Measurements from ENCODE around the gene PLA2G5. TPM values are rescaled to one million over a fixed set of nuclear protein-coding genes. Genes with fewer than 3 reads are reported as not detected.
"Not testable (repeated sequence)": the region's sequence is repeated elsewhere in the genome, so short reads cannot be mapped to it uniquely, and the experiment has no call there.

The PLA2G5 gene
- total RNA-seq, 2 donors from 2014 or later = not detected

DNA sequence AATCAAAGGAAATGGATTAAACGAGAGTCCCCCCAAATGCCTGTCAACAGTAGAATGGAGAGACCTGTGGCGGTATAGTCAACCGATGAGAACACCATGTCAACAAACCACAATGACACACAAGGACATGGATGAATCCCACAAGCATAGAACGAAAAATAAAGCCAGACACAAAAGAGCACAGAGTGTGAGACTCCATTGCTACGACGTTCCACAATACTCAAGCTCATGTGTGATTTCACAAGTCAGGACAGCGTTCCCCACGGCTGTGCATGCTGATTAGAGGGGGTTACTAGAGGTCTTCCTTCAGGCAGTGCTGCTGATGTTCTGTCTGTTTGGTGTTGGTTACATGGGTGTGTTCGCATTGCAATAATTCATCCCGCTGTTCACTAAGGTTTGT is 55.1 kb downstream of the PLA2G5 start:
- DNase-seq = no peak
- no peak overlapping the region for H3K27ac Mint-ChIP-seq
- peaks cover 5% of the 10 kb centered on the region for H3K27me3 Mint-ChIP-seq (ENCODE audit: insufficient read depth)
- Histone ChIP-seq H3K27me3 (ENCODE audit: control insufficient read depth, insufficient read depth, low read length, poor library complexity, severe bottlenecking) (no peaks in the 10 kb centered on the region), H3K9me3 (ENCODE audit: control insufficient read depth, low read length) (peaks cover 7% of the 10 kb centered on the region), H3K36me3 (ENCODE audit: control insufficient read depth, insufficient read depth, low read length) (no peaks in the 10 kb centered on the region), H3K27ac (ENCODE audit: low read depth, low read length) (no peak overlapping the region), H3K9ac (ENCODE audit: extremely low read depth, low read length, poor library complexity, severe bottlenecking) (no peak overlapping the region), H3K4me3 (ENCODE audit: low read length) (no peak overlapping the region), H3K4me1 (ENCODE audit: control insufficient read depth, insufficient read depth, low read length) (no peaks in the 10 kb centered on the region)
- TF ChIP-seq, protein P1, sequence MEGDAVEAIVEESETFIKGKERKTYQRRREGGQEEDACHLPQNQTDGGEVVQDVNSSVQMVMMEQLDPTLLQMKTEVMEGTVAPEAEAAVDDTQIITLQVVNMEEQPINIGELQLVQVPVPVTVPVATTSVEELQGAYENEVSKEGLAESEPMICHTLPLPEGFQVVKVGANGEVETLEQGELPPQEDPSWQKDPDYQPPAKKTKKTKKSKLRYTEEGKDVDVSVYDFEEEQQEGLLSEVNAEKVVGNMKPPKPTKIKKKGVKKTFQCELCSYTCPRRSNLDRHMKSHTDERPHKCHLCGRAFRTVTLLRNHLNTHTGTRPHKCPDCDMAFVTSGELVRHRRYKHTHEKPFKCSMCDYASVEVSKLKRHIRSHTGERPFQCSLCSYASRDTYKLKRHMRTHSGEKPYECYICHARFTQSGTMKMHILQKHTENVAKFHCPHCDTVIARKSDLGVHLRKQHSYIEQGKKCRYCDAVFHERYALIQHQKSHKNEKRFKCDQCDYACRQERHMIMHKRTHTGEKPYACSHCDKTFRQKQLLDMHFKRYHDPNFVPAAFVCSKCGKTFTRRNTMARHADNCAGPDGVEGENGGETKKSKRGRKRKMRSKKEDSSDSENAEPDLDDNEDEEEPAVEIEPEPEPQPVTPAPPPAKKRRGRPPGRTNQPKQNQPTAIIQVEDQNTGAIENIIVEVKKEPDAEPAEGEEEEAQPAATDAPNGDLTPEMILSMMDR (conservative IDR thresholded peaks at IDR 0.05) = no peak
- peaks cover 6% of the 10 kb centered on the region for H3K9me3 Mint-ChIP-seq
- no peaks in the 10 kb centered on the region for H3K4me1 Mint-ChIP-seq
- 84 to 92% methylated on average over 9 to 10 of the region's 10 CpGs for WGBS, 2 experiments (ENCODE audit: insufficient coverage in 1 of 2, insufficient read length in 1 of 2)
- H3K4me3 Mint-ChIP-seq = no peak overlapping the region
- no peaks in the 10 kb centered on the region for H3K36me3 Mint-ChIP-seq (ENCODE audit: low read depth)

GRCh38 chr1:20126041-20126805 is 56.2 kb downstream of the PLA2G5 start:
- peaks cover 10% of the 10 kb centered on the region for H3K9me3 ChIP-seq (ENCODE audit: control insufficient read depth, low read length)
- Mint-ChIP-seq H3K27me3 (ENCODE audit: insufficient read depth) (peaks cover under 1% of the 10 kb centered on the region), H3K4me3 (no peak overlapping the region), H3K9me3 (peaks cover 10% of the 10 kb centered on the region), H3K36me3 (ENCODE audit: low read depth) (no peaks in the 10 kb centered on the region), H3K27ac (no peak overlapping the region), H3K4me1 (no peaks in the 10 kb centered on the region)
- H3K4me1 ChIP-seq (ENCODE audit: control insufficient read depth, insufficient read depth, low read length) = no peaks in the 10 kb centered on the region
- no peaks in the 10 kb centered on the region for H3K36me3 ChIP-seq (ENCODE audit: control insufficient read depth, insufficient read depth, low read length)
- no peaks in the 10 kb centered on the region for H3K27me3 ChIP-seq (ENCODE audit: control insufficient read depth, insufficient read depth, low read length, poor library complexity, severe bottlenecking)
- no peak overlapping the region for H3K27ac ChIP-seq (ENCODE audit: low read depth, low read length)
- 74 to 84% methylated on average over 3 to 9 of the region's 9 CpGs for WGBS, 2 experiments (ENCODE audit: insufficient coverage in 1 of 2, insufficient read length in 1 of 2)
- no peak for DNase-seq
- no peak overlapping the region for H3K9ac ChIP-seq (ENCODE audit: extremely low read depth, low read length, poor library complexity, severe bottlenecking)
- TF ChIP-seq, protein P1 (conservative IDR thresholded peaks at IDR 0.05) = no peak
- no peak overlapping the region for H3K4me3 ChIP-seq (ENCODE audit: low read length)

DNA sequence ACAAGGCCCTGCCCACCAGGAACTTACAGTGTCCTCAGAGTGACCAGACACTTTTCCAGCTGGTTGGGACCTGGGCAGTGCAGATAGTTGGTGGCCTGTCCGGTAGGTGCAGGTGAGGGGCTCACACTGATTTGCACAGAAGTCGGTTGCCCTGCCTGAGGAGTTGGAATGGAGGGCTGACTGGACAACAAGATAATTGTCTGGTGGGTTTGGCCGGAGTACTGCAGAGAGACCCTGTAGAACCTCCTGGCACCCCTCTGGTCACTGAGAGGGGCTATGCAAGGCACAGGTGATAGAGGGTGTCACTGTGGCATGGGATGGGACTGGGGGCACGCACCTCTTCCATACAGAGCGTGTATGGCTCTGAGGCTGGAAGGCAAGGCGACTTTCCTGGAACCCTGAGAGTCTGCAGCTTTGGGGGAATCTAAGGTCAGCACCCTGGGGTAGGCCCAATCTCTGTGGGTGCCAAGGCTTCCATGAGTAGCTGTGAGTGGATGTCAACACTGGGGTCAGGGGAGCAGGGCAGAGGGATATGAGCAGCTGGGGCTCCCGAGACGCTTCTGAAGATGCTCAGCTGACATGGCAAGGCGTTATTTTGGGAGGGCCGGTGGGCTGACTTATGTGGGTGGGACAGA is 56.9 kb downstream of the PLA2G5 start:
- Mint-ChIP-seq H3K36me3 (ENCODE audit: low read depth) (no peaks in the 10 kb centered on the region), H3K9me3 (peaks cover 13% of the 10 kb centered on the region), H3K27ac (no peak overlapping the region), H3K4me3 (no peak overlapping the region), H3K27me3 (ENCODE audit: insufficient read depth) (no peaks in the 10 kb centered on the region), H3K4me1 (no peaks in the 10 kb centered on the region)
- no peak overlapping the region for H3K4me3 ChIP-seq (ENCODE audit: low read length)
- H3K9ac ChIP-seq (ENCODE audit: extremely low read depth, low read length, poor library complexity, severe bottlenecking) = no peak overlapping the region
- no peaks in the 10 kb centered on the region for H3K36me3 ChIP-seq (ENCODE audit: control insufficient read depth, insufficient read depth, low read length)
- WGBS, 2 experiments (ENCODE audit: insufficient coverage in 1 of 2, insufficient read length in 1 of 2) = 90 to 94% methylated on average over 6 to 10 of the region's 10 CpGs
- TF ChIP-seq, protein P1 (conservative IDR thresholded peaks at IDR 0.05) = no peak
- no peak overlapping the region for H3K27ac ChIP-seq (ENCODE audit: low read depth, low read length)
- no peaks in the 10 kb centered on the region for H3K27me3 ChIP-seq (ENCODE audit: control insufficient read depth, insufficient read depth, low read length, poor library complexity, severe bottlenecking)
- no peak for DNase-seq
- no peaks in the 10 kb centered on the region for H3K4me1 ChIP-seq (ENCODE audit: control insufficient read depth, insufficient read depth, low read length)
- H3K9me3 ChIP-seq (ENCODE audit: control insufficient read depth, low read length) = peaks cover 10% of the 10 kb centered on the region

DNA sequence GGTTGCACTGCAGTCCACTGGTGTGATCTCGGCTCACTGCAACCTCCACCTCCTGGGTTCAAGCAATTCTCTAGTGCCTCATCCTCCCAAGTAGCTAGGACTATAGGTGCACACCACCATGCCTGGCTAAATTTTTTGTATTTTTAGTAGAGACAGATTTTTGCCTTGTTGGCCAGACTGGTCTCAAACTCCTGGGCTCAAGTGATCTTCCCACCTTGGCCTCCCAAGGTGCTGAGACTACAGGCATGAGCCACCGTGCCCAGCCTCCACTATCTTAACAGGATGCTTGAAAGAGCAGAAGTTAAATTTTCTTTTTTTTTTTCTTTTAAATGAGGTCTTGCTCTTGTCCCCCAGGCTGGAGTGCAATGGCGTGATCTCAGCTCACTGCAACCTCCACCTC is 60.5 kb downstream of the PLA2G5 start:
- not testable (repeated sequence) for H3K27me3 Mint-ChIP-seq (ENCODE audit: insufficient read depth); H3K27me3 ChIP-seq (ENCODE audit: control insufficient read depth, insufficient read depth, low read length, poor library complexity, severe bottlenecking); H3K4me1 ChIP-seq (ENCODE audit: control insufficient read depth, insufficient read depth, low read length); H3K4me1 Mint-ChIP-seq; DNase-seq; H3K36me3 Mint-ChIP-seq (ENCODE audit: low read depth); H3K9ac ChIP-seq (ENCODE audit: extremely low read depth, low read length, poor library complexity, severe bottlenecking); H3K36me3 ChIP-seq (ENCODE audit: control insufficient read depth, insufficient read depth, low read length); H3K4me3 ChIP-seq (ENCODE audit: low read length); H3K27ac ChIP-seq (ENCODE audit: low read depth, low read length); H3K27ac Mint-ChIP-seq; H3K4me3 Mint-ChIP-seq
- H3K9me3 ChIP-seq (ENCODE audit: control insufficient read depth, low read length) = peaks cover 10% of the 10 kb centered on the region
- peaks cover 14% of the 10 kb centered on the region for H3K9me3 Mint-ChIP-seq
- 93% methylated on average over 3 of the region's 3 CpGs; no CpG with 5 or more reads in 1 of the 2 experiments for WGBS, 2 experiments (ENCODE audit: insufficient coverage in 1 of 2, insufficient read length in 1 of 2)

Data from endodermal cell (in vitro differentiated cells).